RWPE2 (cell line): ENCODE measurements around the gene TTLL1.

Source experiments
- ATAC-seq: fragments of 200-7000 bp; cut with Tn5 transposase; 3 replicates; pipeline ENCODE4 v1.9.1; 2021; ENCODE audit warnings: low read depth
- DNase-seq: peaks from one replicate; pipeline ENCODE4 v3.0.0-alpha.2; 2020; ENCODE audit warnings: low spot score
- H3K27ac ChIP-seq: fragments of 450-650 bp; 2 replicates; pipeline ENCODE4 v1.5.1; 2017; ENCODE audit warnings: mild to moderate bottlenecking; ENCODE audit not compliant: poor library complexity, severe bottlenecking
- H3K27me3 ChIP-seq: fragments of 250-450 bp; sonication (Bioruptor Pico); 2 replicates; pipeline ENCODE4 v1.5.1; 2021; ENCODE audit warnings: mild to moderate bottlenecking, moderate library complexity; ENCODE audit not compliant: insufficient read depth, poor library complexity, severe bottlenecking
- H3K36me3 ChIP-seq: fragments of 250-450 bp; sonication (Bioruptor Pico); 2 replicates; pipeline ENCODE4 v1.5.1; 2020; ENCODE audit warnings: low read depth, mild to moderate bottlenecking, moderate library complexity
- H3K4me1 ChIP-seq: fragments of 250-450 bp; sonication (Bioruptor Pico); 2 replicates; pipeline ENCODE4 v1.5.1; 2021; ENCODE audit warnings: mild to moderate bottlenecking, moderate library complexity; ENCODE audit not compliant: insufficient read depth, poor library complexity, severe bottlenecking
- H3K4me3 ChIP-seq: fragments of 250-450 bp; sonication (Bioruptor Pico); 2 replicates; pipeline ENCODE4 v1.5.1; 2021; ENCODE audit warnings: mild to moderate bottlenecking, moderate library complexity; ENCODE audit not compliant: severe bottlenecking
- H3K9me3 ChIP-seq: fragments of 250-450 bp; sonication (Bioruptor Pico); 2 replicates; pipeline ENCODE4 v1.5.1; 2021; ENCODE audit warnings: mild to moderate bottlenecking, moderate library complexity; ENCODE audit not compliant: severe bottlenecking
- TF ChIP-seq, protein P1 (sequence below): fragments of 450-650 bp; IDR thresholded peaks from one replicate; pipeline ENCODE4 v1.5.1; 2017; ENCODE audit warnings: mild to moderate bottlenecking, moderate library complexity; ENCODE audit not compliant: poor library complexity, severe bottlenecking

The TTLL1 gene

DNA sequence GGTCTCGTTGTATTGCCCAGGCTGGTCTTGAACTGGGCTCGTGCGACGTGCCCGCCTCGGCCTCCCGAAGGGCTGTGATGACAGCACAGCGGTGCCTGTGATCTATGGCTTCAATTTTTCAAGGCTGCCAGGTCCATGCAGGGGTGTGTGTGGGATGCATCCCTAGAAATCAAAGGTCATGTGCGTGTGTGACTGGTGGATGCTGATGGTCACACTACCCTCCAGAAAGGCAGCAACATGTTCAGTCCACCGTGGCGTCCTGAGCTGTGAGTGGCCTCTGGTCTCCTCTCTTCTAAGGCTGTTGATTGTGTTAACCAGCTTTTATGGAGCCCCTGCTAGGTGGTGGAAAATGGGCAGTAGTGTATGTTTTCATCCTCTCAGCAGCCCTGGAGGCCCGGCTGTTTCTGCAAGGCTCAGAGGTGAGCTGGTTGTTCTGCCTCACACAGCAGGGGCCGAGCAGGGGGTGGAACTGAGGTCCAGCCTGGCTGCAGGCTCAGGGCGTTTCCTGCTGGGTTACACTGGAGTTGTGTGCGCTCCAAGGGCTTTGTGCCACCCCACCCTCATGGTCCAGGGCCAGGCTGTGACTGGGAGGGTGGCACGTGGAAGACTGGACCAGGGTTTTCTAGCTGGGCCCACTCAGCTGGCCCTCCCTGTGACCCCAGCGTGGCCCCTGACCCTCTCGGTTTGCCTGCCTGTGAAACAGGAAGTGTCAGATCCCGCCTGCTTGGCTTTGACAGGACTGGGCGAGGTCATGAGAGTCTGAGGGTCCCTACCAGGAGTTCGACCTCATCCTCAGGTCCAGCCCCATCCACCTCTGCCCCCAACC lies 29.0 kb upstream of the TTLL1 start:
- H3K27me3 ChIP-seq = no peaks in the 10 kb centered on the region
- H3K27ac ChIP-seq = no peak overlapping the region
- no peaks in the 10 kb centered on the region for H3K9me3 ChIP-seq
- H3K4me1 ChIP-seq = no peaks in the 10 kb centered on the region
- H3K36me3 ChIP-seq = no peaks in the 10 kb centered on the region
- TF ChIP-seq, protein P1, sequence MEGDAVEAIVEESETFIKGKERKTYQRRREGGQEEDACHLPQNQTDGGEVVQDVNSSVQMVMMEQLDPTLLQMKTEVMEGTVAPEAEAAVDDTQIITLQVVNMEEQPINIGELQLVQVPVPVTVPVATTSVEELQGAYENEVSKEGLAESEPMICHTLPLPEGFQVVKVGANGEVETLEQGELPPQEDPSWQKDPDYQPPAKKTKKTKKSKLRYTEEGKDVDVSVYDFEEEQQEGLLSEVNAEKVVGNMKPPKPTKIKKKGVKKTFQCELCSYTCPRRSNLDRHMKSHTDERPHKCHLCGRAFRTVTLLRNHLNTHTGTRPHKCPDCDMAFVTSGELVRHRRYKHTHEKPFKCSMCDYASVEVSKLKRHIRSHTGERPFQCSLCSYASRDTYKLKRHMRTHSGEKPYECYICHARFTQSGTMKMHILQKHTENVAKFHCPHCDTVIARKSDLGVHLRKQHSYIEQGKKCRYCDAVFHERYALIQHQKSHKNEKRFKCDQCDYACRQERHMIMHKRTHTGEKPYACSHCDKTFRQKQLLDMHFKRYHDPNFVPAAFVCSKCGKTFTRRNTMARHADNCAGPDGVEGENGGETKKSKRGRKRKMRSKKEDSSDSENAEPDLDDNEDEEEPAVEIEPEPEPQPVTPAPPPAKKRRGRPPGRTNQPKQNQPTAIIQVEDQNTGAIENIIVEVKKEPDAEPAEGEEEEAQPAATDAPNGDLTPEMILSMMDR = no peak
- DNase-seq = no peak
- H3K4me3 ChIP-seq = no peak overlapping the region
- ATAC-seq = no peak; the same call in 2 of the 3 replicates

DNA sequence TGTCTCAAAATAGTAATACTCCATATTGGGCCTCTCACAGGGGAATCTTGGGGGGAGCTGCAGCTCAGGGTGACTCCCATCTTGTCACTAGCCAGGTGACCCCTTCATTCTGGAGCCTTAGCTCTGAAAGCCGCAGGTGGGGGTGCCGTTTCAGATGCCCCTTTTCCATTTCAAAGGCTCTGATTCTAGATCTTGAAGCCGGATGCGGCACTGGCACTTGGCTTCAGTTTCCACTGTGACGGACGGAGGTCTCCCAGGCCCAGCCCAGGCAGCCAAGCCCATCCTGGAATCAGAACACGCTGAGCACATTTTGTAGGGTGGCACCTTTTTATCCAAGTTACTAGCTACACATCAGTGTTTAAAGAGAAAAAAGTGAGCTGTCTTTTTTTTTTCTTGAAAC lies 27.7 kb upstream of the TTLL1 start:
- no peak for ATAC-seq
- H3K27ac ChIP-seq = no peak overlapping the region
- TF ChIP-seq, protein P1 = no peak
- no peaks in the 10 kb centered on the region for H3K27me3 ChIP-seq
- H3K4me3 ChIP-seq = no peak overlapping the region
- H3K9me3 ChIP-seq = no peaks in the 10 kb centered on the region
- no peaks in the 10 kb centered on the region for H3K36me3 ChIP-seq
- no peaks in the 10 kb centered on the region for H3K4me1 ChIP-seq
- no peak for DNase-seq

DNA sequence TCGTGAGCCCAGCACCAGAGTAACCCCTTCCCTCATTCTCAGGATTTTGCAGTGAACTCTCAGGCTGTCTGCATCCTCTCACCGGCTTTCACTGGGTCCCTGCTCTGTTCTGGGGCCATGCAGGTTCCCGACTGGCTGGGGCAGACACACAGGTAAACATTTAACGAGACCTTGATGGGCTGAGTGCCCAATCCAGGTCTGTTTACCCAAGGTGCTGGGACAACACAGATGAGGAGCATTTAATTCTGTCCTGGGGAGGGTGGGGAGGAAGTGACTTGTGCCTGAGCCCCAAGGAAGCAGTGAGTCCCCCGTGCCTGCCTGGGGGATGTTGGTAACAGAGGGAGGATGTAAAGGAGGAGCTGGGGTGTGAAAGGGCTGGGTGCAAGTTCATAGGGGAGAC lies 25.8 kb upstream of the TTLL1 start:
- Histone ChIP-seq H3K9me3 (no peaks in the 10 kb centered on the region), H3K36me3 (no peaks in the 10 kb centered on the region), H3K27ac (no peak overlapping the region), H3K4me1 (no peaks in the 10 kb centered on the region), H3K27me3 (peaks cover 10% of the 10 kb centered on the region), H3K4me3 (no peak overlapping the region)
- TF ChIP-seq, protein P1 = no peak
- no peak for DNase-seq
- ATAC-seq = no peak

DNA sequence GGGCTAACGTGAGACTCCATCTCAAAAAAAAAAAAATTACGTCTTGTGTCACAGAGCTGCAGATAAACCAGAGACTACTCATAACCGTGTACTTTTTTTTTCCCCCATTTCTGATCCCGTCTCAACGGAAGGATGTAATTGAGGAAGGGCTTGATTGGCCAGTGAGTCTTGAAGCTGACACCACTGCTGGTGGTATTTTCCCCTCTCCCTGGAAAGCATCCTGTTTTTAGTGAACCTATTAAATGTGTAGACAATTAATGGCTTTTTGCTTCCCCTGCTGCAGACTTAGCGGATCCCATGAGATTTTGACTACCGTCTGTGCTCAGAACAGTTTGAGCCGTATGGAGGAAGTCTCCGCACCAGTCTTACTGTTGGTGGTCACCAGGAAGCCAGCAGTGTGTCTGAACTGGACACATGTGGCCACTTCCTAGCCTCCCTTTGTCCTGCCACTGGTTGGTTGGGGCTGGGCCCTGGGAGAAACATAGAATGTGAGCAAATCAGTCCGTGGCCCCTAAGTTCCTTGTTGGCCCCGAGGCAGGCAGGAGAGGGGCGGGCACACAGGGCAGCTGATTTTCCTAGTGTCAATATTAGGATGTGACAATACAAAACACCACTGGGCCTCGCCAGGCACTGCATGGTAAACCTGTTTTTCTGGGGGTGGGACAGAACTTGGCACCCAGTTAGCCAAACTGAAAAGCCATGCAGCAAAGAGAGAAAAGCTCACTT lies 24.5 kb upstream of the TTLL1 start:
- no peak for DNase-seq
- no peak overlapping the region for H3K27ac ChIP-seq

More for the DNA sequence above, 24.5 kb upstream of the TTLL1 start:
- TF ChIP-seq, protein P1 = no peak
- no peak for ATAC-seq
- Histone ChIP-seq H3K4me1 (no peaks in the 10 kb centered on the region), H3K27me3 (peaks cover 11% of the 10 kb centered on the region), H3K4me3 (no peak overlapping the region), H3K9me3 (no peaks in the 10 kb centered on the region), H3K36me3 (no peaks in the 10 kb centered on the region)
